ENCODE data around the gene MEGF8. TPM values are rescaled to one million over a fixed set of nuclear protein-coding genes. Genes with fewer than 3 reads are reported as not detected.
"Not testable (repeated sequence)": the region's sequence is repeated elsewhere in the genome, so short reads cannot be mapped to it uniquely, and the experiment has no call there.

Gene MEGF8
- total and polyA plus RNA-seq, 12 donors = 10.2 to 44.6 (median 40.2) TPM

- peaks cover 0 to 10% (median 0%) of the 10 kb centered on the region in 9 donors for H3K4me1 ChIP-seq
- intact Hi-C loops (cut with DNase I) = no loop called here
- H3K27ac ChIP-seq = no peak overlapping the region
- H3K9me3 ChIP-seq = no peaks in the 10 kb centered on the region
- ATAC-seq (no peak), DNase-seq (no peak)
- 88 to 89% methylated on average over 13 of the region's 13 CpGs for WGBS, 2 donors
- no peak for TF ChIP-seq CTCF (IDR thresholded peaks at IDR 0.05)
- no peak overlapping the region for H3K4me3 ChIP-seq
- H3K27me3 ChIP-seq = no peaks in the 10 kb centered on the region
- peaks cover 0 to 61% (median 0%) of the 10 kb centered on the region in 9 donors for H3K36me3 ChIP-seq
Measured at GRCh38 chr19:42334697-42335373, 9.4 kb downstream of the MEGF8 start.

GRCh38 chr19:42335374-42335936 is 10.0 kb downstream of the MEGF8 start:
- Histone ChIP-seq H3K36me3 (peaks cover 0 to 67% (median 0%) of the 10 kb centered on the region in 9 donors), H3K4me3 (no peak overlapping the region), H3K9me3 (no peaks in the 10 kb centered on the region), H3K27ac (no peak overlapping the region), H3K27me3 (no peaks in the 10 kb centered on the region), H3K4me1 (peaks cover 0 to 10% (median 0%) of the 10 kb centered on the region in 9 donors)
- DNase-seq (no peak), ATAC-seq (no peak)
- 86 to 87% methylated on average over 7 of the region's 7 CpGs for WGBS, 2 donors
- no peak for TF ChIP-seq CTCF (IDR thresholded peaks at IDR 0.05)
- intact Hi-C loops (cut with DNase I) = no loop called here

- no peak for DNase-seq
- peaks cover 0 to 10% (median 0%) of the 10 kb centered on the region in 9 donors for H3K4me1 ChIP-seq
- no peak for ATAC-seq
- 91 to 95% methylated on average over 18 to 19 of the region's 19 CpGs for WGBS, 2 donors
- no peak overlapping the region for H3K27ac ChIP-seq
- H3K27me3 ChIP-seq = no peaks in the 10 kb centered on the region
- intact Hi-C loops (cut with DNase I) = no loop called here
- no peak overlapping the region for H3K4me3 ChIP-seq
- peaks cover 0 to 73% (median 0%) of the 10 kb centered on the region in 9 donors for H3K36me3 ChIP-seq
- TF ChIP-seq CTCF (IDR thresholded peaks at IDR 0.05) = no peak
- H3K9me3 ChIP-seq = no peaks in the 10 kb centered on the region
Measured at GRCh38 chr19:42335971-42336370, 10.5 kb downstream of the MEGF8 start.

GRCh38 chr19:42339126-42339860 is 13.9 kb downstream of the MEGF8 start:
- 89 to 91% methylated on average over 7 of the region's 7 CpGs for WGBS, 2 donors

GRCh38 chr19:42339922-42340321 is 14.5 kb downstream of the MEGF8 start:
- H3K9me3 ChIP-seq; ATAC-seq; DNase-seq; H3K27me3 ChIP-seq; H3K4me3 ChIP-seq; H3K4me1 ChIP-seq; H3K27ac ChIP-seq; intact Hi-C loops (cut with DNase I): not testable (repeated sequence)
- peaks cover 0 to 92% (median 10%) of the 10 kb centered on the region in 9 donors for H3K36me3 ChIP-seq
- WGBS, 2 donors = 97 to 98% methylated on average over 4 of the region's 4 CpGs

More at GRCh38 chr19:42339126-42339860, 13.9 kb downstream of the MEGF8 start:
- H3K4me3 ChIP-seq; ATAC-seq; H3K9me3 ChIP-seq; H3K27me3 ChIP-seq; H3K27ac ChIP-seq; H3K4me1 ChIP-seq; DNase-seq; intact Hi-C loops (cut with DNase I): not testable (repeated sequence)
- peaks cover 0 to 92% (median 4%) of the 10 kb centered on the region in 9 donors for H3K36me3 ChIP-seq
